Fibroblast of lung (primary cell): ENCODE data around the gene PLEKHG4B. TPM values are rescaled to one million over a fixed set of nuclear protein-coding genes. Genes with fewer than 3 reads are reported as not detected.

Experiments used
- DNase-seq, 2 donors: peaks; one replicate each; pipeline versions ENCODE4 v3.0.0 to v3.0.0-alpha.2; 2010; ENCODE audit warnings: low read depth in 2 of 2
- H2AFZ ChIP-seq: 2 replicates; pipeline ENCODE4 v1.5.1; 2012; ENCODE audit warnings: low read length, control low read depth, inconsistent platforms
- H3K27ac ChIP-seq: 2 replicates; pipeline ENCODE4 v1.5.1; 2011; ENCODE audit warnings: low read length, control low read depth; ENCODE audit not compliant: insufficient read depth
- H3K27me3 ChIP-seq: 2 replicates; pipeline ENCODE4 v1.5.1; 2011; ENCODE audit warnings: mild to moderate bottlenecking, low read length; ENCODE audit not compliant: control insufficient read depth, insufficient read depth
- H3K36me3 ChIP-seq: 2 replicates; pipeline ENCODE4 v1.5.1; 2011; ENCODE audit warnings: low read length; ENCODE audit not compliant: control insufficient read depth, insufficient read depth
- H3K4me1 ChIP-seq: 2 replicates; pipeline ENCODE4 v1.5.1; 2011; ENCODE audit warnings: low read length; ENCODE audit not compliant: control insufficient read depth, insufficient read depth; ENCODE audit errors: extremely low read depth
- H3K4me2 ChIP-seq: 2 replicates; pipeline ENCODE4 v1.5.1; 2011; ENCODE audit warnings: low read length, control low read depth; ENCODE audit not compliant: insufficient read depth; ENCODE audit errors: extremely low read depth
- H3K4me3 ChIP-seq, 4 experiments: fragments of 200-600 bp in 1 of 4; sonication (generic) in 1 of 4; replicated peaks in 1 of 4; 2 replicates each; pipeline ENCODE4 v1.5.1; 2011 to 2016; ENCODE audit warnings: low read length in 4 of 4, low read depth in 3 of 4, mild to moderate bottlenecking in 3 of 4, control low read depth in 2 of 4, inconsistent platforms in 1 of 4, mixed read lengths in 1 of 4; ENCODE audit not compliant: insufficient read depth in 1 of 4; ENCODE audit errors: control extremely low read depth in 1 of 4
- H3K79me2 ChIP-seq: 2 replicates; pipeline ENCODE4 v1.5.1; 2012; ENCODE audit warnings: mild to moderate bottlenecking, low read length, inconsistent platforms; ENCODE audit not compliant: control insufficient read depth, insufficient read depth
- H3K9ac ChIP-seq: 2 replicates; pipeline ENCODE4 v1.5.1; 2011; ENCODE audit warnings: mild to moderate bottlenecking, low read length, control low read depth; ENCODE audit not compliant: insufficient read depth
- H3K9me3 ChIP-seq: 2 replicates; pipeline ENCODE4 v1.5.1; 2012; ENCODE audit warnings: low read depth, low read length; ENCODE audit not compliant: control insufficient read depth, insufficient read depth
- H4K20me1 ChIP-seq: 2 replicates; pipeline ENCODE4 v1.5.1; 2011; ENCODE audit warnings: low read length; ENCODE audit not compliant: control insufficient read depth, insufficient read depth; ENCODE audit errors: extremely low read depth
- EZH2 ChIP-seq: IDR thresholded peaks from 2 replicates; pipeline ENCODE4 v1.5.1; 2012; ENCODE audit warnings: low read length, control low read depth, mild to moderate bottlenecking; ENCODE audit errors: missing control alignments
- polyA plus RNA-seq, 2 donors: library from polyadenylated mRNA; depleted of rRNA in 1 of 2; stranded (reverse) in 1 of 2; unstranded in 1 of 2; fragments of >200 nt; gene quantifications; 2 replicates each; pipeline ENCODE4 v1.2.1, GENCODE V29; 2011 to 2012; ENCODE audit warnings: missing spikeins in 1 of 2
- total RNA-seq: library from RNA; depleted of rRNA; stranded (reverse); fragments of >200 nt; gene quantifications from 2 replicates; pipeline ENCODE4 v1.2.1, GENCODE V29; 2014
- TF ChIP-seq, protein P1 (sequence below), 2 donors: IDR thresholded peaks in 1 of 2; conservative IDR thresholded peaks in 1 of 2; 1 replicate in 1 of 2; 2 replicates in 1 of 2; pipeline ENCODE4 v1.5.1; 2011 to 2012; ENCODE audit warnings: low read length in 2 of 2, control low read depth in 1 of 2, inconsistent platforms in 1 of 2, low read depth in 1 of 2, mild to moderate bottlenecking in 1 of 2

PLEKHG4B gene
- total and polyA plus RNA-seq, 2 donors (not counting 1 experiment from before 2014, with no cell fraction given), result under 0.01 to 0.08 TPM

DNA sequence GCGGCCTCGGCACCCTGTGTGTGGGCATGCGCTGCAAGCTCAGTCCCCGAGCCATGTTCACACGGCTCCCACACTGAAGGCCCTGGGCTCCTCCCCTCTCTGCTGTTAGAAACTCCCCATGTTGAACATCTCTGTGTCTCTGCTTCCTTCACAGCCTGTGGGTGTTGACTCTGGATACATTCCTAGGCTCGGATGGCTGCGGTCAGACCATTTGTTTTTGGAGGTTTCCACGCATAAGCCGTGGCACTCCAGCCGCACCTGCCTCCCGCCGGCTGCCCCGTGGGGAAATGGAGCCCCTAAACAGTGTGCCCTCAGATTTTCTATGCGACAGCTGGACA, 68.2 kb downstream of the PLEKHG4B start:
- no peak overlapping the region for H3K4me2 ChIP-seq
- DNase-seq, result peak; percentile 32 to 88
- no peaks in the 10 kb centered on the region for H3K36me3 ChIP-seq
- no peak overlapping the region for H2AFZ ChIP-seq
- H3K79me2 ChIP-seq, result no peaks in the 10 kb centered on the region
- H3K4me3 ChIP-seq, result no peak overlapping the region
- H3K27me3 ChIP-seq, result no peaks in the 10 kb centered on the region
- no peaks in the 10 kb centered on the region for H3K4me1 ChIP-seq
- no peak overlapping the region for H3K27ac ChIP-seq
- TF ChIP-seq, protein P1, sequence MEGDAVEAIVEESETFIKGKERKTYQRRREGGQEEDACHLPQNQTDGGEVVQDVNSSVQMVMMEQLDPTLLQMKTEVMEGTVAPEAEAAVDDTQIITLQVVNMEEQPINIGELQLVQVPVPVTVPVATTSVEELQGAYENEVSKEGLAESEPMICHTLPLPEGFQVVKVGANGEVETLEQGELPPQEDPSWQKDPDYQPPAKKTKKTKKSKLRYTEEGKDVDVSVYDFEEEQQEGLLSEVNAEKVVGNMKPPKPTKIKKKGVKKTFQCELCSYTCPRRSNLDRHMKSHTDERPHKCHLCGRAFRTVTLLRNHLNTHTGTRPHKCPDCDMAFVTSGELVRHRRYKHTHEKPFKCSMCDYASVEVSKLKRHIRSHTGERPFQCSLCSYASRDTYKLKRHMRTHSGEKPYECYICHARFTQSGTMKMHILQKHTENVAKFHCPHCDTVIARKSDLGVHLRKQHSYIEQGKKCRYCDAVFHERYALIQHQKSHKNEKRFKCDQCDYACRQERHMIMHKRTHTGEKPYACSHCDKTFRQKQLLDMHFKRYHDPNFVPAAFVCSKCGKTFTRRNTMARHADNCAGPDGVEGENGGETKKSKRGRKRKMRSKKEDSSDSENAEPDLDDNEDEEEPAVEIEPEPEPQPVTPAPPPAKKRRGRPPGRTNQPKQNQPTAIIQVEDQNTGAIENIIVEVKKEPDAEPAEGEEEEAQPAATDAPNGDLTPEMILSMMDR (conservative IDR thresholded peaks at IDR 0.05 in 1 of 2, IDR thresholded peaks at IDR 0.05 in 1 of 2; ENCODE audit: low read depth in 1 of 2, low read length in 2 of 2), result no peak
- TF ChIP-seq EZH2, result no peak
- no peak overlapping the region for H3K9ac ChIP-seq
- H4K20me1 ChIP-seq, result no peaks in the 10 kb centered on the region
- H3K9me3 ChIP-seq, result no peaks in the 10 kb centered on the region

DNA sequence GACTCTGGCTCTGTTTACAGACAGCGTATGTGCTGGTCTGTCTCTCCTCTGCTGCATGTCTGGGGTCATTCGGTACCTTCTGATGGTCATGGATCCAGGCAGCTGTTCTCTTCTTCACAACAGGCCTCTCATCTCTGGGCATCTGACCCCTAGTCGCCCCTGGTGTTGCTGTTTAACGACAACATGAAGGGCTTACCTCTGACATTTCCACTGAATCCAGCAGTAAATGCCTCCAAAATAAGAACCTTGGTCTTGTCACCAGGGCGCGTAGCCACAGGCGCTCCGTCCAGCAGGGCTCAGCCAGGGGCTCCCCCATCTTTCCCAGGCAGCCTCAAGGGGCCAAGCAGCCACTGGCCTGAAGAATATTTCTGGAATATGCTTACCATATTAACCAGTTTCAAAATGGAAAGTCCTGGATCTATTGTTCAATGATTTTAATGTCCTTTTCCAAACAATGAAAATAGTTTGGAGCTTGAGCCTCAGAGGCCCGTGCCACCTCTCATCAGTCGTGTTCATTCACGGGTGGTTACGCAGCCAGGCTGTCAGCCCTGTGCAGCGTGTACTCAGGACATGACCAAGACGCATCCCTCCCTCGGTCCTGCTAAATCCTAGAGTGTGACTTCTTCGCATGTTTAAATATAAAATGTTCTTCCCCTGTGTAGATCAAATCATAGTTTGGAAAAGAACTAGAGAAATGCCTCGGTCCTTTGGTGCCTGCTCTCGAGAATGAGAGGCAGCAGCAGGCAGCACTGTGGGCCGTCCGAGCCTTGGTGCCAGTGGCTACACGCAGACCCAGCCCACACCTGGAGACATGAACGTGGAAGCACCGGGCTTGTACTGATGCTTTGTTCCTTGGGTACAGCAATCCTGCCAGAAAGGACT, 69.2 kb downstream of the PLEKHG4B start:
- TF ChIP-seq EZH2, result no peak
- Histone ChIP-seq H3K4me3 (no peak overlapping the region), H3K9ac (no peak overlapping the region), H3K27ac (no peak overlapping the region), H3K36me3 (no peaks in the 10 kb centered on the region), H3K27me3 (no peaks in the 10 kb centered on the region), H3K4me1 (no peaks in the 10 kb centered on the region), H3K4me2 (no peak overlapping the region), H3K79me2 (no peaks in the 10 kb centered on the region), H2AFZ (no peak overlapping the region), H3K9me3 (no peaks in the 10 kb centered on the region), H4K20me1 (no peaks in the 10 kb centered on the region)
- no peak for DNase-seq

DNA sequence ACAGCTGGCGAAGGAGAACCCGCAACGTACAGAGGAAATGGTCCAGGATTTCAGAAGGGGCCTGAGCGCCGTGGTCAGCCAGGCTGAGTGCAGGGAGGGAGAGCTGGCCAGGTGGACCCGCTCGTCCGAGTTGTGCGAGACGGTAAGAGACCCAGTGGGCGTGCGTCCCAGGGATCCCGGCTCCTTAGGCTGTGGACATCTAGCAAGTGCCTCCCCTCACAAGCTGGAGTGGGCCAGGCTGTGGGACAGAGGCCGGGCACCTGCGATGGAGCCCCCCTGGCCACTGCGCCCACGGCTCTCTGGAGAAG, 69.8 kb downstream of the PLEKHG4B start:
- no peaks in the 10 kb centered on the region for H3K79me2 ChIP-seq
- H3K36me3 ChIP-seq, result no peaks in the 10 kb centered on the region
- H3K4me1 ChIP-seq, result no peaks in the 10 kb centered on the region
- H4K20me1 ChIP-seq, result no peaks in the 10 kb centered on the region
- H3K4me2 ChIP-seq, result no peak overlapping the region
- TF ChIP-seq, protein P1 (conservative IDR thresholded peaks at IDR 0.05 in 1 of 2, IDR thresholded peaks at IDR 0.05 in 1 of 2; ENCODE audit: low read depth in 1 of 2, low read length in 2 of 2), result no peak
- no peak for TF ChIP-seq EZH2
- H3K27me3 ChIP-seq, result no peaks in the 10 kb centered on the region
- no peak overlapping the region for H3K4me3 ChIP-seq
- H2AFZ ChIP-seq, result no peak overlapping the region
- no peak overlapping the region for H3K9ac ChIP-seq
- no peak overlapping the region for H3K27ac ChIP-seq
- no peak for DNase-seq
- no peaks in the 10 kb centered on the region for H3K9me3 ChIP-seq
